Psoas muscle (tissue), 8 donors: Measurements from ENCODE around the gene ZBTB7C. TPM values are rescaled to one million over a fixed set of nuclear protein-coding genes. Genes with fewer than 3 reads are reported as not detected.

Experiments used
- ATAC-seq, 4 donors: fragments of 200-7000 bp; cut with Tn5 transposase; one replicate each; pipeline ENCODE4 v1.9.1; 2020; ENCODE audit warnings: moderate library complexity in 3 of 4, mild to moderate bottlenecking in 2 of 4
- DNase-seq, 2 donors: peaks; one replicate each; pipeline ENCODE4 v3.0.0-alpha.2; 2020
- H3K27ac ChIP-seq: fragments of 200-600 bp; one replicate; pipeline ENCODE4 v1.8.0; 2022
- H3K27me3 ChIP-seq, 3 donors: fragments of 200-600 bp in 1 of 3; one replicate each; pipeline versions ENCODE4 v1.6.1 to v1.8.0; 2013 to 2022; ENCODE audit warnings: low read length in 2 of 3, mild to moderate bottlenecking in 2 of 3, moderate library complexity in 1 of 3; ENCODE audit not compliant: insufficient read depth in 3 of 3
- H3K36me3 ChIP-seq, 2 donors: fragments of 200-600 bp in 1 of 2; one replicate each; pipeline versions ENCODE4 v1.6.1 to v1.8.0; 2013 to 2022; ENCODE audit warnings: low read depth in 1 of 2, mild to moderate bottlenecking in 1 of 2, moderate library complexity in 1 of 2; ENCODE audit not compliant: insufficient read depth in 1 of 2
- H3K4me1 ChIP-seq: fragments of 200-600 bp; one replicate; pipeline ENCODE4 v1.8.0; 2022
- H3K4me3 ChIP-seq: fragments of 200-600 bp; one replicate; pipeline ENCODE4 v1.8.0; 2022; ENCODE audit warnings: mild to moderate bottlenecking
- H3K9me3 ChIP-seq: fragments of 200-600 bp; one replicate; pipeline ENCODE4 v1.8.0; 2022
- WGBS, 3 donors: extraction: QIAGEN DNeasy Blood & Tissue Kit; methylation state at CpG; one replicate each; pipeline versions ENCODE4 v1.1.6 to v1.1.7; 2013; 5-methylcytosine and 5-hydroxymethylcytosine counted together
- intact Hi-C, 2 donors: fragments of 100-400 bp; cut with DNase I; formaldehyde crosslinking; loops; one replicate each; pipeline versions ENCODE4 v1.11.0 to v1.14.2; 2022
- polyA plus RNA-seq, 3 donors: library from polyadenylated mRNA; stranded (reverse); fragments of 200-250 nt; gene quantifications; one replicate each; pipeline ENCODE4 v1.2.3, GENCODE V29; 2013
- total RNA-seq, 4 donors: library from RNA; stranded (reverse); fragmentation: NEBNext Ultra II Directional in 2 of 4; extraction: Animal tissue kit (Norgen Biotek cat#: 25700) in 2 of 4; gene quantifications; one replicate each; pipeline versions ENCODE4 v1.2.1 to v1.2.4, GENCODE V29; 2021 to 2023
- TF ChIP-seq, protein P1 (sequence below): fragments of 200-600 bp; IDR thresholded peaks from one replicate; pipeline ENCODE4 v1.8.0; 2022; ENCODE audit warnings: antibody characterized with exemption
- donor health status: healthy with polysubstance abuse.
- donor health status: DM: no; HTN: no; CAD: no; lungs with moderate emphysema.
- donor health status: Bipolar disorder and iron deficiency.
- donor health status: healthy.
- donor health status: DM: yes; HTN: yes; CAD: no.
- donor health status: DM: no; HTN: no; CAD: no.
- donor health status: DM: no; HTN: no; CAD: no.
- donor health status: DM: yes; HTN: yes; CAD: no.

Gene ZBTB7C
- total and polyA plus RNA-seq, 7 donors: 0.34 to 2.9 (median 0.78) TPM

DNA sequence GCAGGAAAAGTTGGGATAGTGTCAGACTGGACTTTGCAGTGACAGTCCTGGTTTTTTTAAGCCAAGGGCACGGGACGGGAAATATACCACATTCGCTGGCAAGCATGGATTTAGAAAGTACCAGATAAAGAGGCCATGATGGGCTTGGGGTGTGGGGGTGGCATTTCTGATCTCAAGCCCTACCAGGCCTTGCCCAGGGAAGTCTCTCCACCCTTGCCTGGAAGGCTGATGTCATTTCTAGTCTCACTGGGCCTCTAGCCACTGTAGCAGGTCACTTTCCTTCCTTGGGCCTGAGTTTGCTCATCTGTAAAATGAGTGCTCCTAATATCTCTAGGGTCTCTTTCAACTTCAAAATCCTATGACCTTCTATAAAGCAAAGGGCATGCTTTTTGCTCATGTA lies 1.8 kb downstream of the ZBTB7C start:
- WGBS, 3 donors: 83 to 85% (median 84%) methylated on average over 3 of the region's 3 CpGs
- Histone ChIP-seq H3K4me3 (peak overlapping the region; percentile 86), H3K27me3 (peaks cover 0 to 41% (median 2%) of the 10 kb centered on the region in 3 donors), H3K36me3 (no peaks in the 10 kb centered on the region), H3K9me3 (no peaks in the 10 kb centered on the region), H3K4me1 (peaks cover 9% of the 10 kb centered on the region), H3K27ac (no peak overlapping the region)
- no peak for ATAC-seq
- no peak for DNase-seq
- TF ChIP-seq, protein P1, sequence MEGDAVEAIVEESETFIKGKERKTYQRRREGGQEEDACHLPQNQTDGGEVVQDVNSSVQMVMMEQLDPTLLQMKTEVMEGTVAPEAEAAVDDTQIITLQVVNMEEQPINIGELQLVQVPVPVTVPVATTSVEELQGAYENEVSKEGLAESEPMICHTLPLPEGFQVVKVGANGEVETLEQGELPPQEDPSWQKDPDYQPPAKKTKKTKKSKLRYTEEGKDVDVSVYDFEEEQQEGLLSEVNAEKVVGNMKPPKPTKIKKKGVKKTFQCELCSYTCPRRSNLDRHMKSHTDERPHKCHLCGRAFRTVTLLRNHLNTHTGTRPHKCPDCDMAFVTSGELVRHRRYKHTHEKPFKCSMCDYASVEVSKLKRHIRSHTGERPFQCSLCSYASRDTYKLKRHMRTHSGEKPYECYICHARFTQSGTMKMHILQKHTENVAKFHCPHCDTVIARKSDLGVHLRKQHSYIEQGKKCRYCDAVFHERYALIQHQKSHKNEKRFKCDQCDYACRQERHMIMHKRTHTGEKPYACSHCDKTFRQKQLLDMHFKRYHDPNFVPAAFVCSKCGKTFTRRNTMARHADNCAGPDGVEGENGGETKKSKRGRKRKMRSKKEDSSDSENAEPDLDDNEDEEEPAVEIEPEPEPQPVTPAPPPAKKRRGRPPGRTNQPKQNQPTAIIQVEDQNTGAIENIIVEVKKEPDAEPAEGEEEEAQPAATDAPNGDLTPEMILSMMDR: no peak
- intact Hi-C loops: no loop called here

DNA sequence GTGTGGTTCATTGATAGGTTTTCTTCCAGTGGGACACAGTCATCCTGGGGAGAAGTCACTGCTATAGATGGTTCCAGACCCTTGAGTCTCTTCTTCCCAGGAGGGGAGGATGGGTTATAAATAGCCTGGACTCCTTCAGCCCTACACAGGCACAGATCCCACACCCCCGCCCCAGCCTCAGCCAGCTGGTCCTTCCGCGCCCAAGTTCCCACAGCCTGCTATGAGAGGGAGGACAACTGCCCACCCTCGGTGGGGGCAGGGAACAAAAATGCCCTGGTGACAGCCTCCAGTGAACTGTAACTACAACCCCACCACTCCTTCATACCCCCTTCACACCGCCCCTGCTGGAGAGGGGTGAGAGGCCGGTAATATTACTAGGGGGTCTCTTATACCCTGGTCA lies 3.2 kb downstream of the ZBTB7C start:
- Histone ChIP-seq H3K27me3 (peaks cover 0 to 33% (median 2%) of the 10 kb centered on the region in 3 donors), H3K36me3 (no peaks in the 10 kb centered on the region), H3K4me1 (peaks cover 9% of the 10 kb centered on the region), H3K9me3 (no peaks in the 10 kb centered on the region), H3K4me3 (no peak overlapping the region), H3K27ac (no peak overlapping the region)
- no peak for DNase-seq
- TF ChIP-seq, protein P1: no peak
- intact Hi-C loops: no loop called here
- ATAC-seq: no peak
- 42 to 68% (median 45%) methylated on average over 6 of the region's 6 CpGs for WGBS, 3 donors

DNA sequence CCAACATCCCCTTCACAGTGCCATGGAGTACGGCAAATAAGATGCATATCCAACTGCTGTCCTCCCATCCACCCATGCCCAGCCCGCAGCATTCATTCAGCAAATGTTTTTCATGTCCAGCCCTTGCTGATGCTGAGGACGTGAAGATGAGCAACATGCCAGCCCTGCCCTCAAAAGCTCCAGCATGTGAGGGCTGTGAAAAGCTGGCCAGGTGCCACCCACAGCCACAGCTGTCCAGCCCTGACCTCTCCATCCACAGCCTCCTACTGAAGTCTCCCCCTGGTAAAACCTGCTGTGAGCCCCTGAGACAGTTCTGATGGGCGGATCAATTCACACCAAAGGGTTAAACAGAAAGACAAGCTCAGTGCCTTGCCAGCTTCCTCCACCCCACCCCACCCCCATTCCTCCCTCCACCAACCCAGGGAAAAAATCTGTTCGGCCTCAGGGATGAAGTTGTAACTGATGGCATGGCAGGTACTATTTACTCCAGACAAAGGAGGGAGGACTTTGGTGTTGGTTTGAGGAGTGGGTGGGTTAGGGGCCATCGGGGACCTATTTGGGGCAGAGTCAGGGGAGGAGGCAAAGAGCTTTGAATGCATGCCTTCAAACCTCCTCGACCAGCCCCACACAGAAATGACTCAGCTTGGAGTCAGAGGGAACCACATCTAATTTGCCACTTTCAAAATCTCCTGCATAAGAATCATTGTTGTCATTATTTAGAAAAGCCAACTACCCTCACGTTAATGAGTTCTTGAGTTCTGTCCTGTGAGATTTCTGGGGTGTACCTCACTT lies 4.3 kb downstream of the ZBTB7C start:
- DNase-seq (no peak), ATAC-seq (no peak)
- Histone ChIP-seq H3K4me1 (peaks cover 6% of the 10 kb centered on the region), H3K27ac (no peak overlapping the region), H3K9me3 (no peaks in the 10 kb centered on the region), H3K4me3 (no peak overlapping the region), H3K36me3 (no peaks in the 10 kb centered on the region), H3K27me3 (peaks cover 0 to 33% (median 2%) of the 10 kb centered on the region in 3 donors)
- 35 to 54% (median 36%) methylated on average over 8 of the region's 8 CpGs for WGBS, 3 donors
- intact Hi-C loops: no loop called here
- TF ChIP-seq, protein P1: no peak

DNA sequence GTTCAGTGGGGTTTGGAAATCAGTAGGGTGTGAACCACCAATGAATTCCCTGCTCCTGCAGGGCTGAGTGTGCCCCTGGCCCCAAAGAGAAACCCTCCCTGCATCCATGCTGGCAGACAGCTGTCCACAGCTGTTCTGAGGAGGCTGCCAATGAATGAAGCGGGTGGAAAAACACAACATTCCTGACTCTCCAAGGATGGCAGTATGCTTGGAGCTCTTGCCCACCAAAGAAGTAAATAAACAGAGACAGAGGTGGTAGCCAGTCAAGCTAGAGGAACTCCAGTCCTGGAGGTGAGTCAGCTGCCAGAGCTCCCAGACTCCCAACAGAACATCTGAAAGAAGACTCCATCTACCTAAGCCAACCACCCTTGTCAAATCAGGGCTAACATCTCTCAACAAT lies 6.2 kb downstream of the ZBTB7C start:
- ATAC-seq: peak in 1 of 4 donors; percentile 32
- Histone ChIP-seq H3K36me3 (no peaks in the 10 kb centered on the region), H3K4me3 (no peak overlapping the region), H3K4me1 (peaks cover 1% of the 10 kb centered on the region), H3K27ac (no peak overlapping the region), H3K9me3 (no peaks in the 10 kb centered on the region), H3K27me3 (peaks cover 0 to 26% (median 4%) of the 10 kb centered on the region in 3 donors)
- intact Hi-C loops: no loop called here
- DNase-seq: no peak
- 59 to 78% (median 67%) methylated on average over 1 of the region's 1 CpG for WGBS, 3 donors
- TF ChIP-seq, protein P1: no peak
